ENCODE measurements around the gene GSX1. TPM values are rescaled to one million over a fixed set of nuclear protein-coding genes. Genes with fewer than 3 reads are reported as not detected.
"Not testable (repeated sequence)": the region's sequence is repeated elsewhere in the genome, so short reads cannot be mapped to it uniquely, and the experiment has no call there.

GSX1 gene
- total RNA-seq, 1 donor from 2014 or later = not detected

GRCh38 chr13:27808851-27809550, 16.7 kb downstream of the GSX1 start:
- intact Hi-C loops (cut with micrococcal nuclease) = no loop called here
- Mint-ChIP-seq H3K27me3 (peaks cover 28% of the 10 kb centered on the region), H3K9me3 (no peaks in the 10 kb centered on the region), H3K27ac (no peak overlapping the region), H3K36me3 (ENCODE audit: low read depth) (no peaks in the 10 kb centered on the region), H3K4me1 (no peaks in the 10 kb centered on the region), H3K4me3 (no peak overlapping the region)
- DNase-seq = no peak

GRCh38 chr13:27810009-27810408, 17.7 kb downstream of the GSX1 start:
- H3K9me3 Mint-ChIP-seq = no peaks in the 10 kb centered on the region
- no peaks in the 10 kb centered on the region for H3K36me3 Mint-ChIP-seq (ENCODE audit: low read depth)
- H3K27me3 Mint-ChIP-seq = peaks cover 28% of the 10 kb centered on the region
- no peak overlapping the region for H3K4me3 Mint-ChIP-seq
- no peak for DNase-seq
- H3K27ac Mint-ChIP-seq = no peak overlapping the region
- H3K4me1 Mint-ChIP-seq = no peaks in the 10 kb centered on the region
- intact Hi-C loops (cut with micrococcal nuclease) = no loop called here

GRCh38 chr13:27810461-27810860, 18.2 kb downstream of the GSX1 start:
- H3K36me3 Mint-ChIP-seq (ENCODE audit: low read depth) = no peaks in the 10 kb centered on the region
- H3K27ac Mint-ChIP-seq = no peak overlapping the region
- no peaks in the 10 kb centered on the region for H3K9me3 Mint-ChIP-seq
- H3K4me1 Mint-ChIP-seq = no peaks in the 10 kb centered on the region
- H3K27me3 Mint-ChIP-seq = peaks cover 30% of the 10 kb centered on the region
- H3K4me3 Mint-ChIP-seq = no peak overlapping the region
- DNase-seq = no peak
- intact Hi-C loops (cut with micrococcal nuclease) = no loop called here

- Mint-ChIP-seq H3K4me1 (no peaks in the 10 kb centered on the region), H3K9me3 (no peaks in the 10 kb centered on the region), H3K27ac (no peak overlapping the region), H3K4me3 (no peak overlapping the region), H3K27me3 (peaks cover 18% of the 10 kb centered on the region), H3K36me3 (ENCODE audit: low read depth) (no peaks in the 10 kb centered on the region)
- intact Hi-C loops (cut with micrococcal nuclease) = no loop called here
- DNase-seq = no peak
Observed at GRCh38 chr13:27813826-27814225, 21.5 kb downstream of the GSX1 start.

- DNase-seq; H3K9me3 Mint-ChIP-seq; H3K27ac Mint-ChIP-seq; H3K4me3 Mint-ChIP-seq; intact Hi-C loops (cut with micrococcal nuclease); H3K36me3 Mint-ChIP-seq (ENCODE audit: low read depth); H3K4me1 Mint-ChIP-seq: not testable (repeated sequence)
- peaks cover 44% of the 10 kb centered on the region for H3K27me3 Mint-ChIP-seq
Observed at GRCh38 chr13:27817832-27818231, 25.5 kb downstream of the GSX1 start.

- Mint-ChIP-seq H3K9me3 (no peaks in the 10 kb centered on the region), H3K36me3 (ENCODE audit: low read depth) (no peaks in the 10 kb centered on the region), H3K27me3 (peaks cover 64% of the 10 kb centered on the region), H3K4me3 (no peak overlapping the region), H3K4me1 (no peaks in the 10 kb centered on the region), H3K27ac (no peak overlapping the region)
- intact Hi-C loops (cut with micrococcal nuclease) = loop anchor here (10.0 kb wide), 1 partner anchor 104 kb away; no protein-coding TSS in a partner anchor
- no peak for DNase-seq
Observed at GRCh38 chr13:27820524-27821482, 28.5 kb downstream of the GSX1 start.

GRCh38 chr13:27821566-27821965, 29.3 kb downstream of the GSX1 start:
- H3K27me3 Mint-ChIP-seq = peaks cover 72% of the 10 kb centered on the region
- DNase-seq = no peak
- H3K36me3 Mint-ChIP-seq (ENCODE audit: low read depth) = no peaks in the 10 kb centered on the region
- intact Hi-C loops (cut with micrococcal nuclease) = loop anchor here (10.0 kb wide), 1 partner anchor 103 kb away; no protein-coding TSS in a partner anchor
- H3K4me3 Mint-ChIP-seq = no peak overlapping the region
- H3K4me1 Mint-ChIP-seq = peaks cover 4% of the 10 kb centered on the region
- H3K27ac Mint-ChIP-seq = no peak overlapping the region
- no peaks in the 10 kb centered on the region for H3K9me3 Mint-ChIP-seq

- H3K27me3 Mint-ChIP-seq = peaks cover 73% of the 10 kb centered on the region
- DNase-seq = no peak
- H3K4me1 Mint-ChIP-seq = peaks cover 4% of the 10 kb centered on the region
- H3K9me3 Mint-ChIP-seq = no peaks in the 10 kb centered on the region
- intact Hi-C loops (cut with micrococcal nuclease) = loop anchor here (2.0 to 10.0 kb wide), 2 partner anchors 28 to 102 kb away; no protein-coding TSS in a partner anchor
- H3K4me3 Mint-ChIP-seq = no peak overlapping the region
- no peak overlapping the region for H3K27ac Mint-ChIP-seq
- H3K36me3 Mint-ChIP-seq (ENCODE audit: low read depth) = no peaks in the 10 kb centered on the region
Observed at GRCh38 chr13:27822258-27822872, 30.1 kb downstream of the GSX1 start.

- H3K36me3 Mint-ChIP-seq (ENCODE audit: low read depth) = no peaks in the 10 kb centered on the region
- H3K4me3 Mint-ChIP-seq = no peak overlapping the region
- intact Hi-C loops (cut with micrococcal nuclease) = loop anchor here (2.0 to 10.0 kb wide), 2 partner anchors 28 to 102 kb away; no protein-coding TSS in a partner anchor
- peaks cover 4% of the 10 kb centered on the region for H3K4me1 Mint-ChIP-seq
- no peak for DNase-seq
- H3K9me3 Mint-ChIP-seq = no peaks in the 10 kb centered on the region
- no peak overlapping the region for H3K27ac Mint-ChIP-seq
- H3K27me3 Mint-ChIP-seq = peaks cover 73% of the 10 kb centered on the region
Observed at GRCh38 chr13:27822873-27823311, 30.6 kb downstream of the GSX1 start.

GRCh38 chr13:27824121-27824520, 31.8 kb downstream of the GSX1 start:
- Mint-ChIP-seq H3K4me1 (peaks cover 4% of the 10 kb centered on the region), H3K27me3 (peaks cover 77% of the 10 kb centered on the region), H3K9me3 (no peaks in the 10 kb centered on the region), H3K36me3 (ENCODE audit: low read depth) (no peaks in the 10 kb centered on the region), H3K27ac (no peak overlapping the region), H3K4me3 (no peak overlapping the region)
- intact Hi-C loops (cut with micrococcal nuclease) = loop anchor here (10.0 kb wide), 1 partner anchor 101 kb away; no protein-coding TSS in a partner anchor
- no peak for DNase-seq

GRCh38 chr13:27825072-27825471, 32.8 kb downstream of the GSX1 start:
- peaks cover 72% of the 10 kb centered on the region for H3K27me3 Mint-ChIP-seq
- H3K36me3 Mint-ChIP-seq (ENCODE audit: low read depth) = no peaks in the 10 kb centered on the region
- H3K27ac Mint-ChIP-seq = no peak overlapping the region
- intact Hi-C loops (cut with micrococcal nuclease) = loop anchor here (5.0 to 10.0 kb wide), 2 partner anchors 100 to 838 kb away; no protein-coding TSS in a partner anchor
- peaks cover 5% of the 10 kb centered on the region for H3K4me1 Mint-ChIP-seq
- no peak for DNase-seq
- no peaks in the 10 kb centered on the region for H3K9me3 Mint-ChIP-seq
- no peak overlapping the region for H3K4me3 Mint-ChIP-seq

- no peak overlapping the region for H3K27ac Mint-ChIP-seq
- H3K4me3 Mint-ChIP-seq = peak overlapping the region; percentile 3
- peak; percentile 90 for DNase-seq
- intact Hi-C loops (cut with micrococcal nuclease) = loop anchor here (1.0 to 10.0 kb wide), 6 partner anchors 98 to 839 kb away; no protein-coding TSS in a partner anchor
- peaks cover 8% of the 10 kb centered on the region for H3K4me1 Mint-ChIP-seq
- peaks cover 76% of the 10 kb centered on the region for H3K27me3 Mint-ChIP-seq
- no peaks in the 10 kb centered on the region for H3K36me3 Mint-ChIP-seq (ENCODE audit: low read depth)
- no peaks in the 10 kb centered on the region for H3K9me3 Mint-ChIP-seq
Observed at GRCh38 chr13:27826379-27827353, 34.4 kb downstream of the GSX1 start.
